CD14-positive monocyte (primary cell): ENCODE measurements around the gene TRANK1. TPM values are rescaled to one million over a fixed set of nuclear protein-coding genes. Genes with fewer than 3 reads are reported as not detected.

Source experiments
- DNase-seq, 3 donors: peaks; one replicate each; pipeline ENCODE4 v3.0.0-alpha.2; 2011 to 2022
- H2AFZ ChIP-seq: 2 replicates; pipeline ENCODE4 v1.6.0; 2012; ENCODE audit warnings: mild to moderate bottlenecking, low read depth, low read length, inconsistent platforms; ENCODE audit not compliant: insufficient read depth, poor library complexity, severe bottlenecking
- H3K27ac ChIP-seq, 2 donors: 1 replicate in 1 of 2; 2 replicates in 1 of 2; pipeline ENCODE4 v1.5.1; 2012 to 2013; ENCODE audit warnings: low read length in 2 of 2, control low read depth in 1 of 2, inconsistent platforms in 1 of 2, low read depth in 1 of 2, mild to moderate bottlenecking in 1 of 2
- H3K27me3 ChIP-seq, 2 donors: one replicate each; pipeline versions ENCODE4 v1.6.0 to v1.6.1; 2011 to 2013; ENCODE audit warnings: low read length in 2 of 2; ENCODE audit not compliant: control insufficient read depth in 2 of 2, insufficient read depth in 2 of 2
- H3K36me3 ChIP-seq, 2 donors: replicated peaks in 1 of 2; 1 replicate in 1 of 2; 2 replicates in 1 of 2; pipeline versions ENCODE4 v1.5.1 to v1.6.1; 2012 to 2013; ENCODE audit warnings: low read length in 2 of 2, control low read depth in 1 of 2, inconsistent platforms in 1 of 2, mild to moderate bottlenecking in 1 of 2; ENCODE audit not compliant: insufficient read depth in 2 of 2, control insufficient read depth in 1 of 2
- H3K4me1 ChIP-seq, 2 donors: 1 replicate in 1 of 2; 2 replicates in 1 of 2; pipeline versions ENCODE4 v1.5.1 to v1.6.1; 2012 to 2013; ENCODE audit warnings: low read length in 2 of 2, control low read depth in 1 of 2, inconsistent platforms in 1 of 2, mild to moderate bottlenecking in 1 of 2, moderate library complexity in 1 of 2; ENCODE audit not compliant: insufficient read depth in 2 of 2, control insufficient read depth in 1 of 2
- H3K4me2 ChIP-seq: replicated peaks from 2 replicates; pipeline ENCODE3; 2012; ENCODE audit warnings: low read length, moderate library complexity, mild to moderate bottlenecking; ENCODE audit not compliant: poor library complexity, severe bottlenecking; ENCODE audit errors: extremely low read depth
- H3K4me3 ChIP-seq, 3 experiments: fragments of 200-600 bp in 1 of 3; sonication (generic) in 1 of 3; replicated peaks in 1 of 3; 1 replicate in 2 of 3; 2 replicates in 1 of 3; pipeline ENCODE4 v1.5.1; 2011 to 2013; ENCODE audit warnings: low read length in 3 of 3, mild to moderate bottlenecking in 3 of 3, control low read depth in 2 of 3, low read depth in 2 of 3, inconsistent platforms in 1 of 3, moderate library complexity in 1 of 3
- H3K79me2 ChIP-seq: 2 replicates; pipeline ENCODE4 v1.6.0; 2012; ENCODE audit warnings: mild to moderate bottlenecking, control low read depth, inconsistent platforms, low read length, moderate library complexity; ENCODE audit not compliant: insufficient read depth
- H3K9ac ChIP-seq: 2 replicates; pipeline ENCODE4 v1.6.0; 2017; ENCODE audit warnings: low read length, mild to moderate bottlenecking; ENCODE audit not compliant: insufficient read depth, poor library complexity, severe bottlenecking
- H3K9me3 ChIP-seq, 2 donors: replicated peaks in 1 of 2; 1 replicate in 1 of 2; 2 replicates in 1 of 2; pipeline versions ENCODE4 v1.5.1 to v1.6.1; 2012 to 2013; ENCODE audit warnings: low read length in 2 of 2, control low read depth in 1 of 2; ENCODE audit not compliant: control insufficient read depth in 1 of 2, insufficient read depth in 1 of 2
- H4K20me1 ChIP-seq: 2 replicates; pipeline ENCODE4 v1.6.0; 2012; ENCODE audit warnings: mild to moderate bottlenecking, low read length, control low read depth, moderate library complexity; ENCODE audit not compliant: insufficient read depth
- H3K27ac Mint-ChIP-seq, 7 donors: one replicate each; pipeline ENCODE4 v1.8.0; 2020; ENCODE audit warnings: mild to moderate bottlenecking in 7 of 7, mixed read lengths in 7 of 7, moderate library complexity in 6 of 7, inconsistent platforms in 2 of 7
- H3K27me3 Mint-ChIP-seq, 3 donors: one replicate each; pipeline ENCODE4 v1.8.0; 2021 to 2022; ENCODE audit warnings: low read depth in 3 of 3, mild to moderate bottlenecking in 3 of 3, mixed read lengths in 3 of 3, moderate library complexity in 3 of 3, inconsistent platforms in 1 of 3
- H3K36me3 Mint-ChIP-seq, 2 donors: one replicate each; pipeline ENCODE4 v1.8.0; 2020; ENCODE audit warnings: mixed read lengths in 2 of 2, inconsistent platforms in 1 of 2, mild to moderate bottlenecking in 1 of 2
- H3K4me1 Mint-ChIP-seq: one replicate; pipeline ENCODE4 v1.8.0; 2020; ENCODE audit warnings: mild to moderate bottlenecking, mixed read lengths
- H3K4me3 Mint-ChIP-seq, 2 donors: one replicate each; pipeline ENCODE4 v1.8.0; 2020; ENCODE audit warnings: mild to moderate bottlenecking in 2 of 2, mixed read lengths in 2 of 2, moderate library complexity in 1 of 2
- H3K9me3 Mint-ChIP-seq, 7 donors: one replicate each; pipeline ENCODE4 v1.8.0; 2020 to 2022; ENCODE audit warnings: mixed read lengths in 7 of 7, mild to moderate bottlenecking in 6 of 7, moderate library complexity in 6 of 7, inconsistent platforms in 2 of 7
- CTCF ChIP-seq: fragments of 200-600 bp; IDR thresholded peaks from one replicate; pipeline ENCODE4 v1.8.0; 2022; ENCODE audit warnings: antibody characterized with exemption, mild to moderate bottlenecking
- WGBS: methylation state at CpG from one replicate; pipeline ENCODE4 v1.1.5; 2013; ENCODE audit warnings: missing lambda C conversion rate; ENCODE audit not compliant: insufficient coverage; 5-methylcytosine and 5-hydroxymethylcytosine counted together
- intact Hi-C, 2 donors: fragments of 100-400 bp; cut with micrococcal nuclease; formaldehyde crosslinking; loops; one replicate each; pipeline versions ENCODE4 v1.15.0 to v1.15.1; 2023
- polyA plus RNA-seq, 3 donors: library from polyadenylated mRNA; depleted of rRNA in 1 of 3; unstranded in 2 of 3; stranded (reverse) in 1 of 3; fragments of 300-500 nt in 2 of 3; fragments of >200 nt in 1 of 3; fragmentation: Illumina TruSeq in 2 of 3; gene quantifications; 1 replicate in 2 of 3; 2 replicates in 1 of 3; pipeline ENCODE4 v1.2.3, GENCODE V29; 2012 to 2021

The TRANK1 gene
- polyA plus RNA-seq, 3 donors, result 2.8 to 6.3 (median 5.8) TPM

- no peak overlapping the region for H3K9ac ChIP-seq
- Mint-ChIP-seq H3K9me3 (no peaks in the 10 kb centered on the region), H3K27me3 (no peaks in the 10 kb centered on the region), H3K27ac (peak overlapping the region; percentile 96 to 99 (median 98)), H3K36me3 (no peaks in the 10 kb centered on the region), H3K4me1 (peaks cover 62% of the 10 kb centered on the region), H3K4me3 (peak overlapping the region in 1 of 2 donors; percentile 76)
- peak overlapping the region; percentile 93 for H3K4me2 ChIP-seq
- H3K27ac ChIP-seq, result peak overlapping the region; percentile 84 to 97
- peaks cover 60 to 74% of the 10 kb centered on the region in 2 donors for H3K4me1 ChIP-seq
- no peaks in the 10 kb centered on the region for H3K9me3 ChIP-seq
- 91% methylated on average over 2 of the region's 2 CpGs for WGBS
- H2AFZ ChIP-seq, result peak overlapping the region; percentile 72
- no peaks in the 10 kb centered on the region for H3K36me3 ChIP-seq
- no peaks in the 10 kb centered on the region for H4K20me1 ChIP-seq
- peak overlapping the region in 1 of 3 experiments; percentile 82 for H3K4me3 ChIP-seq
- H3K79me2 ChIP-seq, result no peaks in the 10 kb centered on the region
- TF ChIP-seq CTCF, result no peak
- H3K27me3 ChIP-seq, result no peaks in the 10 kb centered on the region
- intact Hi-C loops, result loop anchor here (2.0 to 10.0 kb wide), 4 partner anchors 14 to 326 kb away; partner anchors contain the start of genes EPM2AIP1 (in 1 of the 2), MLH1 (in 1 of the 2) and TRANK1 (in 1 of the 2)
- no peak for DNase-seq
These were observed 35.7 kb downstream of the TRANK1 start for GRCh38 chr3:36909181-36909580.

GRCh38 chr3:36908647-36909180 lies 36.1 kb downstream of the TRANK1 start:
- Histone ChIP-seq H3K4me3 (peak overlapping the region; percentile 53 to 96 (median 82)), H3K79me2 (no peaks in the 10 kb centered on the region), H3K27me3 (no peaks in the 10 kb centered on the region), H3K36me3 (no peaks in the 10 kb centered on the region), H3K4me2 (peak overlapping the region; percentile 93), H4K20me1 (no peaks in the 10 kb centered on the region), H2AFZ (peak overlapping the region; percentile 72), H3K4me1 (peaks cover 60 to 73% of the 10 kb centered on the region in 2 donors), H3K9me3 (no peaks in the 10 kb centered on the region), H3K9ac (peak overlapping the region; percentile 59), H3K27ac (peak overlapping the region; percentile 84 to 97)
- Mint-ChIP-seq H3K36me3 (no peaks in the 10 kb centered on the region), H3K9me3 (no peaks in the 10 kb centered on the region), H3K27ac (peak overlapping the region; percentile 96 to 99 (median 98)), H3K27me3 (no peaks in the 10 kb centered on the region), H3K4me3 (peak overlapping the region; percentile 76 to 96), H3K4me1 (peaks cover 59% of the 10 kb centered on the region)
- no peak for DNase-seq
- TF ChIP-seq CTCF, result no peak
- intact Hi-C loops, result loop anchor here (2.0 to 10.0 kb wide), 4 partner anchors 14 to 326 kb away; partner anchors contain the start of genes EPM2AIP1 (in 1 of the 2), MLH1 (in 1 of the 2) and TRANK1 (in 1 of the 2)
- no CpG with 5 or more reads among the region's 1 CpG for WGBS
